ENCODE results near the gene NFS1. TPM values are rescaled to one million over a fixed set of nuclear protein-coding genes. Genes with fewer than 3 reads are reported as not detected.

NFS1 gene
- total RNA-seq, 3 donors from 2014 or later = 29.0 to 39.4 (median 38.4) TPM

Other genes with a start within 250 kb of the NFS1 start
- 10 to 100 TPM; 27.7 to 31.9 (median 30.9) TPM for gene CEP250, start 243.8 kb downstream of the NFS1 start, total RNA-seq
- not detected for gene C20orf173, start 169.7 kb downstream of the NFS1 start, total RNA-seq
- gene ERGIC3, start 157.3 kb downstream of the NFS1 start, total RNA-seq = 100 to 1,000 TPM; 127 to 130 (median 128) TPM
- gene SPAG4, start 83.5 kb downstream of the NFS1 start, total RNA-seq = 1 to 10 TPM; 1.6 to 2.5 (median 1.9) TPM
- gene CPNE1, start 34.5 kb downstream of the NFS1 start, total RNA-seq = 100 to 1,000 TPM; 229 to 264 (median 257) TPM
- gene RBM12, start 34.5 kb downstream of the NFS1 start, total RNA-seq = 100 to 1,000 TPM; 135 to 137 (median 136) TPM
- gene ROMO1, start 53 bp upstream of the NFS1 start, total RNA-seq = 100 to 1,000 TPM; 160 to 171 (median 171) TPM
- gene RBM39, start 42.9 kb upstream of the NFS1 start, total RNA-seq = 100 to 1,000 TPM; 336 to 375 (median 337) TPM
- 10 to 100 TPM; 47.7 to 59.4 (median 48.8) TPM for gene PHF20, start 72.7 kb upstream of the NFS1 start, total RNA-seq